ENCODE results near the gene ACKR3. TPM values are rescaled to one million over a fixed set of nuclear protein-coding genes. Genes with fewer than 3 reads are reported as not detected.

Gene ACKR3
- total and polyA plus RNA-seq, 10 of the 15 experiments (the other 5 are each of a cell fraction or from before 2014, with no cell fraction given): 3.0 to 154 (median 6.4) TPM

DNA sequence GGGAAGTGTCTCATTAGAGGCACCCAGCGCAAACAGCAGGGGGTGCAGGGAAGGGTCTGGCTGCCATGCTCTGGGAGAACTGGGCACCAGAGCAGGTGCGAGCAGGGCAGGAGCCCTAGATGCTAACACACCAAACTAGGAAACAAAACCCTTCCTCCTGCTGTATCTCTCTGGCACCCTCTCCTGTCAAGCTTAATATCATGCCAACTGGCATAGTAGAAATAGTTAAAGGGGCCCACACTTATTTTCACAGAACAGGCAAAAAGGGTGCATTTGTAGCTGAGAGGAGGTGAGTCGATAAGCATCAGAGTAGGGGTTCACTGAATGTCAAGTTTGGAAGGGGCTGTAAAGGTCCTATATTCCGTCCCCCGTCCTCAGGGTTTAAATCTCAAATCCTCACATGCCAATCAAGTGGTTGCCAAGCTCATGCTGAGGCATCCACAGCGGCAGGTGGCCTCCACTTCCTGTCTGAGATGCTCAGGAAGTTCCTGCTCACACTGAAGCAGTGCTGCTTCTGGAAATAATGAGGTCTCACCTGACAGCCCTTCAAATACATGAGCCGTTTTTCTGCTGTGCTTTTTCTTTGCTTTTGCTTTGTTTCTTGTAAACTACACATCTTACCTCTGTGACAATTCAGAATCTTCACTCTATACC lies 14.9 kb upstream of the ACKR3 start:
- in situ Hi-C loops (cut with MboI) (no loop called here), intact Hi-C loops (cut with micrococcal nuclease; ENCODE audit: unreplicated experiment) (no loop called here)
- no peak for FAIRE-seq
- Histone ChIP-seq H3K36me3 (ENCODE audit: control insufficient read depth in 2 of 2, insufficient read depth in 2 of 2, low read length in 1 of 2) (no peaks in the 10 kb centered on the region), H3K4me2 (ENCODE audit: control insufficient read depth, insufficient read depth) (no peak overlapping the region), H3K4me3 (no peak overlapping the region), H3K4me1 (ENCODE audit: control insufficient read depth, insufficient read depth, low read length) (peaks cover 71% of the 10 kb centered on the region), H3K9ac (ENCODE audit: control insufficient read depth, insufficient read depth, low read length) (no peak overlapping the region), H3K9me3 (replicated peaks; ENCODE audit: control insufficient read depth, insufficient read depth, low read length) (peaks cover 8% of the 10 kb centered on the region; the same call in 2 of the 3 replicates), H3K79me2 (ENCODE audit: control insufficient read depth, insufficient read depth, low read length) (no peaks in the 10 kb centered on the region), H3K27ac (ENCODE audit: control insufficient read depth, insufficient read depth) (0 out of 2 replicates have a peak overlapping the region, but pooled peaks have one; percentile 1), H2AFZ (ENCODE audit: control insufficient read depth, low read depth, low read length) (no peak overlapping the region), H3K27me3 (replicated peaks in 1 of 2; ENCODE audit: control insufficient read depth in 2 of 2, insufficient read depth in 2 of 2, low read length in 1 of 2) (no peaks in the 10 kb centered on the region), H4K20me1 (ENCODE audit: control insufficient read depth, insufficient read depth) (no peaks in the 10 kb centered on the region)
- WGBS (ENCODE audit: insufficient coverage, insufficient replicate concordance, low lambda C conversion rate, missing lambda C conversion rate): 67% methylated on average over 7 of the region's 7 CpGs
- TF ChIP-seq RUNX3 (IDR thresholded peaks at IDR 0.05; ENCODE audit: low read length) (no peak), TCF12 (IDR thresholded peaks at IDR 0.05; ENCODE audit: low read depth, low read length) (0 out of 2 replicates have a peak, but pooled peaks have one; percentile 11), BRCA1 (IDR thresholded peaks at IDR 0.05; ENCODE audit: low read depth, low read length) (no peak), CBX5 (IDR thresholded peaks at IDR 0.05; ENCODE audit: low read depth) (peak; percentile 64; the same call in 1 of the 2 replicates), IKZF1 (conservative IDR thresholded peaks at IDR 0.05) (no peak), ETV6 (conservative IDR thresholded peaks at IDR 0.05 in 1 of 2, IDR thresholded peaks at IDR 0.05 in 1 of 2; ENCODE audit: borderline replicate concordance in 1 of 2, low read depth in 1 of 2) (peak in 1 of 2 experiments; percentile 10; a peak in 1 of 4 replicates), RCOR1 (conservative IDR thresholded peaks at IDR 0.05; ENCODE audit: low read depth, low read length) (no peak)
- TF ChIP-seq, protein P1, sequence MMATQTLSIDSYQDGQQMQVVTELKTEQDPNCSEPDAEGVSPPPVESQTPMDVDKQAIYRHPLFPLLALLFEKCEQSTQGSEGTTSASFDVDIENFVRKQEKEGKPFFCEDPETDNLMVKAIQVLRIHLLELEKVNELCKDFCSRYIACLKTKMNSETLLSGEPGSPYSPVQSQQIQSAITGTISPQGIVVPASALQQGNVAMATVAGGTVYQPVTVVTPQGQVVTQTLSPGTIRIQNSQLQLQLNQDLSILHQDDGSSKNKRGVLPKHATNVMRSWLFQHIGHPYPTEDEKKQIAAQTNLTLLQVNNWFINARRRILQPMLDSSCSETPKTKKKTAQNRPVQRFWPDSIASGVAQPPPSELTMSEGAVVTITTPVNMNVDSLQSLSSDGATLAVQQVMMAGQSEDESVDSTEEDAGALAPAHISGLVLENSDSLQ (IDR thresholded peaks at IDR 0.05): peak; percentile 79
- TF ChIP-seq, protein P2, sequence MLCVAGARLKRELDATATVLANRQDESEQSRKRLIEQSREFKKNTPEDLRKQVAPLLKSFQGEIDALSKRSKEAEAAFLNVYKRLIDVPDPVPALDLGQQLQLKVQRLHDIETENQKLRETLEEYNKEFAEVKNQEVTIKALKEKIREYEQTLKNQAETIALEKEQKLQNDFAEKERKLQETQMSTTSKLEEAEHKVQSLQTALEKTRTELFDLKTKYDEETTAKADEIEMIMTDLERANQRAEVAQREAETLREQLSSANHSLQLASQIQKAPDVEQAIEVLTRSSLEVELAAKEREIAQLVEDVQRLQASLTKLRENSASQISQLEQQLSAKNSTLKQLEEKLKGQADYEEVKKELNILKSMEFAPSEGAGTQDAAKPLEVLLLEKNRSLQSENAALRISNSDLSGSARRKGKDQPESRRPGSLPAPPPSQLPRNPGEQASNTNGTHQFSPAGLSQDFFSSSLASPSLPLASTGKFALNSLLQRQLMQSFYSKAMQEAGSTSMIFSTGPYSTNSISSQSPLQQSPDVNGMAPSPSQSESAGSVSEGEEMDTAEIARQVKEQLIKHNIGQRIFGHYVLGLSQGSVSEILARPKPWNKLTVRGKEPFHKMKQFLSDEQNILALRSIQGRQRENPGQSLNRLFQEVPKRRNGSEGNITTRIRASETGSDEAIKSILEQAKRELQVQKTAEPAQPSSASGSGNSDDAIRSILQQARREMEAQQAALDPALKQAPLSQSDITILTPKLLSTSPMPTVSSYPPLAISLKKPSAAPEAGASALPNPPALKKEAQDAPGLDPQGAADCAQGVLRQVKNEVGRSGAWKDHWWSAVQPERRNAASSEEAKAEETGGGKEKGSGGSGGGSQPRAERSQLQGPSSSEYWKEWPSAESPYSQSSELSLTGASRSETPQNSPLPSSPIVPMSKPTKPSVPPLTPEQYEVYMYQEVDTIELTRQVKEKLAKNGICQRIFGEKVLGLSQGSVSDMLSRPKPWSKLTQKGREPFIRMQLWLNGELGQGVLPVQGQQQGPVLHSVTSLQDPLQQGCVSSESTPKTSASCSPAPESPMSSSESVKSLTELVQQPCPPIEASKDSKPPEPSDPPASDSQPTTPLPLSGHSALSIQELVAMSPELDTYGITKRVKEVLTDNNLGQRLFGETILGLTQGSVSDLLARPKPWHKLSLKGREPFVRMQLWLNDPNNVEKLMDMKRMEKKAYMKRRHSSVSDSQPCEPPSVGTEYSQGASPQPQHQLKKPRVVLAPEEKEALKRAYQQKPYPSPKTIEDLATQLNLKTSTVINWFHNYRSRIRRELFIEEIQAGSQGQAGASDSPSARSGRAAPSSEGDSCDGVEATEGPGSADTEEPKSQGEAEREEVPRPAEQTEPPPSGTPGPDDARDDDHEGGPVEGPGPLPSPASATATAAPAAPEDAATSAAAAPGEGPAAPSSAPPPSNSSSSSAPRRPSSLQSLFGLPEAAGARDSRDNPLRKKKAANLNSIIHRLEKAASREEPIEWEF (IDR thresholded peaks at IDR 0.05; ENCODE audit: insufficient replicate concordance, low read depth, low read length): no peak
- TF ChIP-seq, protein P3, sequence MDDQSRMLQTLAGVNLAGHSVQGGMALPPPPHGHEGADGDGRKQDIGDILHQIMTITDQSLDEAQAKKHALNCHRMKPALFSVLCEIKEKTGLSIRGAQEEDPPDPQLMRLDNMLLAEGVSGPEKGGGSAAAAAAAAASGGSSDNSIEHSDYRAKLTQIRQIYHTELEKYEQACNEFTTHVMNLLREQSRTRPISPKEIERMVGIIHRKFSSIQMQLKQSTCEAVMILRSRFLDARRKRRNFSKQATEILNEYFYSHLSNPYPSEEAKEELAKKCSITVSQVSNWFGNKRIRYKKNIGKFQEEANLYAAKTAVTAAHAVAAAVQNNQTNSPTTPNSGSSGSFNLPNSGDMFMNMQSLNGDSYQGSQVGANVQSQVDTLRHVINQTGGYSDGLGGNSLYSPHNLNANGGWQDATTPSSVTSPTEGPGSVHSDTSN (IDR thresholded peaks at IDR 0.05; ENCODE audit: insufficient replicate concordance, low read depth, low read length): peak; percentile 11
- TF ChIP-seq, protein P4, sequence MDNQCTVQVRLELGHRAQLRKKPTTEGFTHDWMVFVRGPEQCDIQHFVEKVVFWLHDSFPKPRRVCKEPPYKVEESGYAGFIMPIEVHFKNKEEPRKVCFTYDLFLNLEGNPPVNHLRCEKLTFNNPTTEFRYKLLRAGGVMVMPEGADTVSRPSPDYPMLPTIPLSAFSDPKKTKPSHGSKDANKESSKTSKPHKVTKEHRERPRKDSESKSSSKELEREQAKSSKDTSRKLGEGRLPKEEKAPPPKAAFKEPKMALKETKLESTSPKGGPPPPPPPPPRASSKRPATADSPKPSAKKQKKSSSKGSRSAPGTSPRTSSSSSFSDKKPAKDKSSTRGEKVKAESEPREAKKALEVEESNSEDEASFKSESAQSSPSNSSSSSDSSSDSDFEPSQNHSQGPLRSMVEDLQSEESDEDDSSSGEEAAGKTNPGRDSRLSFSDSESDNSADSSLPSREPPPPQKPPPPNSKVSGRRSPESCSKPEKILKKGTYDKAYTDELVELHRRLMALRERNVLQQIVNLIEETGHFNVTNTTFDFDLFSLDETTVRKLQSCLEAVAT (IDR thresholded peaks at IDR 0.05): 0 out of 2 replicates have a peak, but pooled peaks have one; percentile 24
- CTCF ChIA-PET: interaction anchor here (0.9 to 4.9 kb wide), 5 partner anchors 9 to 163 kb away, joined by 3 to 29 read pairs (median 5); partner anchors contain the start of gene ACKR3
- ATAC-seq: no peak
- BruUV-seq (replicated peaks): no TSS peak
- RAD21 ChIA-PET (ENCODE audit: unreplicated experiment): interaction anchor here (1.3 to 8.4 kb wide), 5 partner anchors 9 to 42 kb away, joined by 3 to 85 read pairs (median 5); partner anchors contain the start of gene ACKR3
- SMC1A ChIA-PET (ENCODE audit: uncharacterized antibody, unreplicated experiment): interaction anchor here (0.8 to 9.1 kb wide), 5 partner anchors 9 to 32 kb away, joined by 3 to 106 read pairs (median 4); partner anchors contain the start of gene ACKR3
- DNase-seq (ENCODE audit: low read depth, low spot score): no peak
- POLR2A ChIA-PET: interaction anchor here (0.7 to 1.4 kb wide), 2 partner anchors 13 to 43 kb away, joined by 3 to 4 read pairs; no protein-coding TSS in a partner anchor
